Kidney (tissue), 14 donors: ENCODE data around the gene LRRC41. TPM values are rescaled to one million over a fixed set of nuclear protein-coding genes. Genes with fewer than 3 reads are reported as not detected.
A peak's percentile ranks its signal among the peaks of the same experiment; 100 is the strongest.

ENCODE experiments used
- DNase-seq, 5 donors: peaks; one replicate each; pipeline ENCODE4 v3.0.0-alpha.2; 2013 to 2020
- FAIRE-seq: peaks from 2 replicates; lab custom pipeline; 2012; peaks lifted over from hg19 to GRCh38; lab: Jason Lieb, UNC
- H3K27ac ChIP-seq, 2 donors: one replicate each; pipeline ENCODE4 v1.7.0; 2013; ENCODE audit warnings: low read depth in 2 of 2, low read length in 2 of 2, inconsistent platforms in 1 of 2
- H3K27me3 ChIP-seq: one replicate; pipeline ENCODE4 v1.7.1; 2013; ENCODE audit warnings: low read length, inconsistent platforms; ENCODE audit not compliant: control insufficient read depth, insufficient read depth
- H3K36me3 ChIP-seq, 3 donors: one replicate each; pipeline versions ENCODE4 v1.7.0 to v1.7.1; 2013; ENCODE audit warnings: low read length in 3 of 3, control low read depth in 1 of 3, inconsistent platforms in 1 of 3; ENCODE audit not compliant: insufficient read depth in 3 of 3, control insufficient read depth in 2 of 3
- H3K4me1 ChIP-seq, 3 donors: one replicate each; pipeline versions ENCODE4 v1.7.0 to v1.7.1; 2013; ENCODE audit warnings: low read length in 3 of 3, inconsistent platforms in 1 of 3, low read depth in 1 of 3; ENCODE audit not compliant: control insufficient read depth in 2 of 3, insufficient read depth in 2 of 3
- H3K4me3 ChIP-seq, 3 donors: one replicate each; pipeline versions ENCODE4 v1.7.0 to v1.8.1; 2013; ENCODE audit warnings: low read length in 3 of 3, control low read depth in 1 of 3, inconsistent platforms in 1 of 3
- H3K9ac ChIP-seq, 3 donors: one replicate each; pipeline versions ENCODE4 v1.7.0 to v1.7.1; 2013; ENCODE audit warnings: low read length in 3 of 3, control low read depth in 1 of 3, inconsistent platforms in 1 of 3
- H3K9me3 ChIP-seq, 3 donors: one replicate each; pipeline versions ENCODE4 v1.7.0 to v1.7.1; 2013; ENCODE audit warnings: low read length in 3 of 3, control low read depth in 1 of 3, inconsistent platforms in 1 of 3; ENCODE audit not compliant: control insufficient read depth in 2 of 3, insufficient read depth in 1 of 3
- intact Hi-C: fragments of 100-400 bp; cut with DNase I; formaldehyde crosslinking; loops from one replicate; pipeline ENCODE4 v1.11.1; 2022
- polyA plus RNA-seq: library from polyadenylated mRNA; stranded (reverse); fragments of 350-450 nt; fragmentation: Illumina TruSeq; extraction: RNeasy Lipid Tissue Mini Kit (QIAGEN cat#74804); gene quantifications from one replicate; pipeline ENCODE4 v1.2.3, GENCODE V29; 2014; ENCODE audit warnings: low read depth, low replicate concordance; ENCODE audit not compliant: insufficient read depth
- total RNA-seq: library from RNA; stranded (reverse); fragmentation: NEBNext Ultra II Directional; extraction: Animal tissue kit (Norgen Biotek cat#: 25700); gene quantifications from one replicate; pipeline ENCODE4 v1.2.1, GENCODE V29; 2021
- TF ChIP-seq, protein P1 (sequence below): IDR thresholded peaks from 3 replicates; pipeline ENCODE4 v1.5.1; 2012; ENCODE audit warnings: mild to moderate bottlenecking, moderate library complexity, borderline replicate concordance; ENCODE audit not compliant: insufficient read depth; ENCODE audit errors: extremely low read depth
- donor health status: control.
- donor health status: control.
- donor health status: control.
- donor health status: control.
- donor health status: control.
- donor health status: DM: yes; HTN: yes; CAD: no.
- donor health status: Normal renal cell carcinoma (clear cell type).

Gene LRRC41
- total and polyA plus RNA-seq, 2 donors from 2014 or later = 37.4 to 59.6 TPM

- no peaks in the 10 kb centered on the region for H3K27me3 ChIP-seq
- intact Hi-C loops = no loop called here
- H3K9me3 ChIP-seq = no peaks in the 10 kb centered on the region
- H3K4me1 ChIP-seq = no peaks in the 10 kb centered on the region
- no peak overlapping the region for H3K9ac ChIP-seq
- H3K27ac ChIP-seq = no peak overlapping the region
- FAIRE-seq = no peak
- TF ChIP-seq, protein P1, sequence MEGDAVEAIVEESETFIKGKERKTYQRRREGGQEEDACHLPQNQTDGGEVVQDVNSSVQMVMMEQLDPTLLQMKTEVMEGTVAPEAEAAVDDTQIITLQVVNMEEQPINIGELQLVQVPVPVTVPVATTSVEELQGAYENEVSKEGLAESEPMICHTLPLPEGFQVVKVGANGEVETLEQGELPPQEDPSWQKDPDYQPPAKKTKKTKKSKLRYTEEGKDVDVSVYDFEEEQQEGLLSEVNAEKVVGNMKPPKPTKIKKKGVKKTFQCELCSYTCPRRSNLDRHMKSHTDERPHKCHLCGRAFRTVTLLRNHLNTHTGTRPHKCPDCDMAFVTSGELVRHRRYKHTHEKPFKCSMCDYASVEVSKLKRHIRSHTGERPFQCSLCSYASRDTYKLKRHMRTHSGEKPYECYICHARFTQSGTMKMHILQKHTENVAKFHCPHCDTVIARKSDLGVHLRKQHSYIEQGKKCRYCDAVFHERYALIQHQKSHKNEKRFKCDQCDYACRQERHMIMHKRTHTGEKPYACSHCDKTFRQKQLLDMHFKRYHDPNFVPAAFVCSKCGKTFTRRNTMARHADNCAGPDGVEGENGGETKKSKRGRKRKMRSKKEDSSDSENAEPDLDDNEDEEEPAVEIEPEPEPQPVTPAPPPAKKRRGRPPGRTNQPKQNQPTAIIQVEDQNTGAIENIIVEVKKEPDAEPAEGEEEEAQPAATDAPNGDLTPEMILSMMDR = no peak
- no peaks in the 10 kb centered on the region for H3K36me3 ChIP-seq
- H3K4me3 ChIP-seq = no peak overlapping the region
- DNase-seq = no peak
Observed at GRCh38 chr1:46254668-46255067, 48.7 kb downstream of the LRRC41 start.

DNA sequence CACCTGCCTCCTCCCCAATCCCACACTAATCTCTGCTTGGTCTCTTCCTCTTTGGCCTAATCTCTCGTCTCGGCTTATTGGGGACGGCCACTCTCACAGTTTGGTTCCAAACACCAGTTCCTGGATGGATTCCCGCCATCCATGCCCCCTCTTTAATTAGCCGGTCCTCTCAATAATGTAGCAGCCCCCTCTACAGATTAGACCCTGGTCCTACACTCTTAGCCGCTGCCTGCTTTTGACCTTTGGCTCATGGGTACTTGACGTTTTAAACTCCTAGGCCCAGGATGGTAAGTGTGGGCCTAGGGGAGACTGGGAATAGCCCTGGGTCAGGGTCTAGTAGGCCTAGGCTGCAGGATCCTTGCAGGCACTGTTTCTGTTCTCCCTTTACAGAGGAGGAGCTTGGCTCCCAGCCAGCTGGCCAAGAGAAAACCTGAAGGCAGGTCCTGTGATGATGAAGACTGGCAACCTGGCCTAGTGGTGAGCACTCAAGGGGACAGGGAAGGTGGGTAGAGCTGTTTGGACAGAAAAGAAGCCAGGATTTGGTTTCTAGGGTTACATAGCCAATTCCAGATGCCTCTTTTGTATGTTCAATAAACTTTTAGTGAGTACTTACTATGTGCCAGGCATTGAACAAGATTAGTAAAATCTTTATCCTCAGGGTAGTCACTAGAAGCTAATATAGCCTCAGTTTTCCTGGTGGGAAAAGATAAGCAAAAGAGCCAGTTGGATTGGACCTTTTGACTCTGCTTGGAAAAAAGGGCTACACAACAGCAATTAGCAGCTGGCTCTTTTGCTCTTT lies 55.1 kb downstream of the LRRC41 start:
- DNase-seq = peak in 4 of 5 donors; percentile 31 to 73 (median 51)
- H3K4me3 ChIP-seq = peak overlapping the region in 2 of 3 donors; percentile 73 to 95
- FAIRE-seq = no peak

DNA sequence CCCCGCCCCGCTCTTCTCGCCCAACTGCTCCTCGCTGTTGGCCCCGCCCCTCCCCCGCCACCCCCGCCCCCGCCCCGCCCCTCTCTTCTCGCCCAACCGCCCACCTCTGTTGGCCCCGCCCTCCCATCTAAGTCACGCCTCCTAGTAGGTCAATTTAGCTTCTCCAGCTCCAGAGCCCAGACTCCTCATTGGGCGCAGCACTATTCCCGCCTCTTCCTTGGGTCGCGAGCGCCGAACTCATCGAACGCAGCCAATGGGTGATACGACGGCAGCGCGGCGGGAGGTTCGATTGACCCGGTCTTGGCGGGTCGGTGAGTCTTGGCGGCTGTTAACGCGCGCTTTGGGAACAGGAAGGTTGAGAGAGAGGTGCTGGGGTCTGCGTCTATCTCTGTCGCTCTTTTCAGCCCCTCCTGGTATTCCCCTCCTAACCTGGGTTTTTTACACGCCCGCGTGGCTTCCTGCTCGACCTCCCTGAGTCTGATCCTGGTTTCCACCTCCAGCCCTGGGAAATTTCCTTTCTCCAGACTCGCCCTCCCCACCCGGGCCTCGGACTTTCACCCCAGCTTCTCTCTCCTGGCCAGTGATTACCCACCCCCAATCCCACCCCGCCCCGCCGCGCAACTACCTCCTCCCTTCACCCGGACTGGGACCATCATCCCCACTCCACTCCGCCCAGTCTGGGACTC lies 55.8 kb downstream of the LRRC41 start, which contains the start of gene RAD54L:
RAD54L (plus strand) TSS at position 328 of the 686 bp plus-strand sequence. CDS start 643 bp downstream, outside the sequence.
- Histone ChIP-seq H3K27me3 (no peaks in the 10 kb centered on the region), H3K27ac (peak within 1 kb of the TSS; percentile 57 to 70), H3K36me3 (no peaks in the 10 kb centered on the region), H3K4me1 (peaks cover 0 to 7% (median 0%) of the 10 kb centered on the region in 3 donors), H3K9ac (peak within 1 kb of the TSS; percentile 54 to 88 (median 84)), H3K4me3 (peak within 1 kb of the TSS; percentile 87 to 95 (median 95)), H3K9me3 (no peaks in the 10 kb centered on the region)
- peak; percentile 50 for FAIRE-seq
- TF ChIP-seq, protein P1 = no peak
- intact Hi-C loops = no loop called here
- peak in 4 of 5 donors; percentile 99 for DNase-seq

More for the DNA sequence above, 55.1 kb downstream of the LRRC41 start:
- no peaks in the 10 kb centered on the region for H3K36me3 ChIP-seq
- peak overlapping the region in 1 of 3 donors; percentile 40 for H3K9ac ChIP-seq
- intact Hi-C loops = no loop called here
- peaks cover 0 to 7% (median 0%) of the 10 kb centered on the region in 3 donors for H3K4me1 ChIP-seq
- no peaks in the 10 kb centered on the region for H3K27me3 ChIP-seq
- no peak overlapping the region for H3K27ac ChIP-seq
- TF ChIP-seq, protein P1 = no peak
- no peaks in the 10 kb centered on the region for H3K9me3 ChIP-seq
